ENCODE results near the gene THEM4.

DNA sequence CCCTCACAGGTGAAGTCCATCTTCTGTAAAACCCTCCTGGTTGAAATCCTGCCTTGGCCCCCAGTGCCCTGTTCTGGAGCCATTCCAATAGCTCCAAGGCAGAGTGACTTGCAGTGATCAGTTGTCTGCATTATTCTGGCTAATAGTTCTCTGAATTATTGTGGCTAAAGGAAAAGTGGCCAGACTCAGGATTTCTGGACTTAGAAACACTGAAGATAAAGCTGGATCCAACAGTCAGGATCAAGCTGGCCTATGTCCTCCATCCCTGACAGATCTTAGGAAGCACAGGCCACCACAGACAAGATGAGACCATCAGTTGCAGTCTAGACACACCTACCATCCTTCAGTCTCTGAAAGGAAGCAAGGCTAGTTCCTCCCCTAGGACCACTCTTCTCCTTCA, 68.9 kb downstream of the THEM4 start:
- TF ChIP-seq, protein P1, sequence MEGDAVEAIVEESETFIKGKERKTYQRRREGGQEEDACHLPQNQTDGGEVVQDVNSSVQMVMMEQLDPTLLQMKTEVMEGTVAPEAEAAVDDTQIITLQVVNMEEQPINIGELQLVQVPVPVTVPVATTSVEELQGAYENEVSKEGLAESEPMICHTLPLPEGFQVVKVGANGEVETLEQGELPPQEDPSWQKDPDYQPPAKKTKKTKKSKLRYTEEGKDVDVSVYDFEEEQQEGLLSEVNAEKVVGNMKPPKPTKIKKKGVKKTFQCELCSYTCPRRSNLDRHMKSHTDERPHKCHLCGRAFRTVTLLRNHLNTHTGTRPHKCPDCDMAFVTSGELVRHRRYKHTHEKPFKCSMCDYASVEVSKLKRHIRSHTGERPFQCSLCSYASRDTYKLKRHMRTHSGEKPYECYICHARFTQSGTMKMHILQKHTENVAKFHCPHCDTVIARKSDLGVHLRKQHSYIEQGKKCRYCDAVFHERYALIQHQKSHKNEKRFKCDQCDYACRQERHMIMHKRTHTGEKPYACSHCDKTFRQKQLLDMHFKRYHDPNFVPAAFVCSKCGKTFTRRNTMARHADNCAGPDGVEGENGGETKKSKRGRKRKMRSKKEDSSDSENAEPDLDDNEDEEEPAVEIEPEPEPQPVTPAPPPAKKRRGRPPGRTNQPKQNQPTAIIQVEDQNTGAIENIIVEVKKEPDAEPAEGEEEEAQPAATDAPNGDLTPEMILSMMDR (conservative IDR thresholded peaks at IDR 0.05; ENCODE audit: low read depth, low read length): no peak
- TF ChIP-seq EZH2 (IDR thresholded peaks at IDR 0.05; ENCODE audit: borderline replicate concordance, low read depth, low read length, poor library complexity, severe bottlenecking): no peak

Data from A673 (cell line).